HG03108 (cell line): ENCODE data around the gene ARL6IP6.
"Not testable (repeated sequence)": the region's sequence is repeated elsewhere in the genome, so short reads cannot be mapped to it uniquely, and the experiment has no call there.

Experiments
- ATAC-seq: cut with Tn5 transposase; IDR thresholded peaks from one replicate; pipeline ENCODE4 v1.9.1; 2021; ENCODE audit warnings: moderate library complexity; ENCODE audit not compliant: unreplicated experiment

The ARL6IP6 gene

GRCh38 chr2:152720794-152721193 lies 2.4 kb downstream of the ARL6IP6 start:
- ATAC-seq, result no peak

GRCh38 chr2:152722639-152723038 lies 4.2 kb downstream of the ARL6IP6 start:
- not testable (repeated sequence) for ATAC-seq

GRCh38 chr2:152723918-152724317 lies 5.5 kb downstream of the ARL6IP6 start:
- no peak for ATAC-seq

- no peak for ATAC-seq
These were observed 11.4 kb downstream of the ARL6IP6 start for GRCh38 chr2:152729844-152730243.

GRCh38 chr2:152730591-152731333 lies 12.3 kb downstream of the ARL6IP6 start:
- peak; percentile 94 for ATAC-seq

GRCh38 chr2:152737509-152737908 lies 19.1 kb downstream of the ARL6IP6 start:
- not testable (repeated sequence) for ATAC-seq

GRCh38 chr2:152738438-152738837 lies 20.0 kb downstream of the ARL6IP6 start:
- no peak for ATAC-seq

- ATAC-seq, result not testable (repeated sequence)
These were observed 21.3 kb downstream of the ARL6IP6 start for GRCh38 chr2:152739705-152740104.

GRCh38 chr2:152740743-152741328 lies 22.4 kb downstream of the ARL6IP6 start:
- peak; percentile 74 for ATAC-seq

- ATAC-seq, result peak; percentile 60
These were observed 24.6 kb downstream of the ARL6IP6 start for GRCh38 chr2:152743002-152743401.

- ATAC-seq, result not testable (repeated sequence)
These were observed 29.3 kb downstream of the ARL6IP6 start for GRCh38 chr2:152747751-152748150.

GRCh38 chr2:152755029-152755428 lies 36.6 kb downstream of the ARL6IP6 start:
- ATAC-seq, result no peak

- ATAC-seq, result no peak
These were observed 41.1 kb downstream of the ARL6IP6 start for GRCh38 chr2:152759290-152760072.

GRCh38 chr2:152761214-152761613 lies 42.8 kb downstream of the ARL6IP6 start:
- no peak for ATAC-seq

- ATAC-seq, result no peak
These were observed 43.8 kb downstream of the ARL6IP6 start for GRCh38 chr2:152762202-152762601.

- ATAC-seq, result not testable (repeated sequence)
These were observed 44.8 kb downstream of the ARL6IP6 start for GRCh38 chr2:152763208-152763607.

GRCh38 chr2:152763651-152764050 lies 45.2 kb downstream of the ARL6IP6 start:
- ATAC-seq, result no peak

GRCh38 chr2:152766928-152767327 lies 48.5 kb downstream of the ARL6IP6 start:
- no peak for ATAC-seq

GRCh38 chr2:152781175-152781574 lies 62.8 kb downstream of the ARL6IP6 start:
- no peak for ATAC-seq

GRCh38 chr2:152782171-152782570 lies 63.8 kb downstream of the ARL6IP6 start:
- ATAC-seq, result no peak

- ATAC-seq, result no peak
These were observed 72.5 kb downstream of the ARL6IP6 start for GRCh38 chr2:152790883-152791282.

GRCh38 chr2:152791979-152792378 lies 73.6 kb downstream of the ARL6IP6 start:
- no peak for ATAC-seq
